Kidney (tissue), 2 donors: ENCODE measurements around the gene PROS1. TPM values are rescaled to one million over a fixed set of nuclear protein-coding genes. Genes with fewer than 3 reads are reported as not detected.

Experiments
- polyA plus RNA-seq: library from polyadenylated mRNA; stranded (reverse); fragments of 350-450 nt; fragmentation: Illumina TruSeq; extraction: RNeasy Lipid Tissue Mini Kit (QIAGEN cat#74804); gene quantifications from one replicate; pipeline ENCODE4 v1.2.3, GENCODE V29; 2014; ENCODE audit warnings: low read depth, low replicate concordance; ENCODE audit not compliant: insufficient read depth
- total RNA-seq: library from RNA; stranded (reverse); fragmentation: NEBNext Ultra II Directional; extraction: Animal tissue kit (Norgen Biotek cat#: 25700); gene quantifications from one replicate; pipeline ENCODE4 v1.2.1, GENCODE V29; 2021
- donor health status: DM: yes; HTN: yes; CAD: no.

Gene PROS1
- total and polyA plus RNA-seq, 2 donors from 2014 or later, result 30.0 to 56.2 TPM

Other genes with a start within 250 kb of the PROS1 start
- 12.5 TPM for gene ARL13B, start 6.3 kb upstream of the PROS1 start, total RNA-seq
- gene ARL13B, start 6.3 kb upstream of the PROS1 start, polyA plus RNA-seq, result 4.1 TPM
- not detected for gene STX19, start 54.7 kb upstream of the PROS1 start, total RNA-seq
- gene STX19, start 54.7 kb upstream of the PROS1 start, polyA plus RNA-seq, result 0.47 TPM
- gene DHFR2, start 89.0 kb upstream of the PROS1 start, total RNA-seq, result 9.9 TPM
- gene DHFR2, start 89.0 kb upstream of the PROS1 start, polyA plus RNA-seq, result 4.0 TPM
- gene NSUN3, start 89.2 kb upstream of the PROS1 start, total RNA-seq, result 16.3 TPM
- 6.5 TPM for gene NSUN3, start 89.2 kb upstream of the PROS1 start, polyA plus RNA-seq